ENCODE results near the gene RELN.

RELN gene

GRCh38 chr7:103893350-103893749, 96.1 kb downstream of the RELN start:
- no peak for DNase-seq (ENCODE audit: low spot score)

- DNase-seq (ENCODE audit: low spot score), result no peak
Observed at GRCh38 chr7:103889451-103889850, 100.0 kb downstream of the RELN start.

DNA sequence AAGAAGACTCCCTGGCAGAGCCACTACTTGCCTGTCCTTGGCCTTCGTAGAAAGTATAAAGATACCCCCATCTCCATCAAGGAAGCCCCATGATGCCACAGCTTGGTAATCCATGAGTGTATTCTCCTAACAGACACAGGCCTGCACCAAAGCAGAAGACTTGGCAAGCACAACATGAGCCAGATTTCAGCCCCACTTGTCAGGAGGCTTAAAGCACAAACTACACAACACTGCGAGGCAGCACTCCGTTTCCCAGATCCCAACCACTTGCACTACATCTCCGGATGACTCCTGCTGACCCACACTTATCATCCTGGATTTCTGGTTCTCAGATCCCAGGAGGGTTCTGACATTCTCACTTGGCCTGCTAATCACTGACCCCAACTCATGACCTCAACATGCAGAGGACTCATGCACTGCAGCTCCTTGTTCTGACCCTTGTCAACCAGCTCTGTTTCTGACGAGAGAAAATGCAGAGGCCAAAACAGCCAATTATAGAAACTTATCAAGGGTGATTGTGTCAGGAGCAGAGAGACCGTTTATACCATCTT, 100.8 kb downstream of the RELN start:
- DNase-seq (ENCODE audit: low spot score), result no peak

DNA sequence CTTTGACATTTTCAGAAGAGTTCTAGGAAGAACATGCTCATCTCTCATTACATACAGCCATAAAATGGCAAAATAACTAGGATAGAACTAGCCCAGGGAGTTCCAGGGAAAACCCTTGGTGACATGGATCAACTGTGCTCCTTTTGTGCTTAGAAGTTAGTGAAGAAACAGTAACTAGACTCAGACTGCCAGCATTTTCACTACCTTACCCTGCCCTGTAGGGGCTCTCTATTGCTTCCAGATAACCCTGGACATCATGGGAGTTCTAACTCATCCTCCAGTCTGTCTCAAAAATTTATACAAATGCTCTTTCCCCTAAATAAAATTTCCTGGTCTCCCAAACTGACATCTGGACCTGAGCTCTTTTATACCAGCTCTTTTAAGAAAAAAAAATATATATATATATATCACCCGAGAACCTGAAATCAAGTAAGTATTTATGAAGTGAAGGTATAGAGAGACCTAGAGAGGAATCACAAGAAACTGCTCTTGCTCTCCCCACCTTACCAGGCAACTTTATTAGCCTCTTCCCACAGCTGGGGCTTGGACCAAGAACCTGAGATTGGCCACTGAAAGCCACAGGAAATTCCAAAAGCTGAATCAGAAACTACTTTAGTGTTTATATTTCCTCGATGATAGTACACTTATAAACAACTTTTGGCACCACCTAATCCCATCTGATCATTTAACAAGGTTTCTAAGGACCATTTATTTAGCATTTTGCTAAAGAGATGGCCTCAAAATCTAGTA, 101.4 kb downstream of the RELN start:
- DNase-seq (ENCODE audit: low spot score), result no peak

DNA sequence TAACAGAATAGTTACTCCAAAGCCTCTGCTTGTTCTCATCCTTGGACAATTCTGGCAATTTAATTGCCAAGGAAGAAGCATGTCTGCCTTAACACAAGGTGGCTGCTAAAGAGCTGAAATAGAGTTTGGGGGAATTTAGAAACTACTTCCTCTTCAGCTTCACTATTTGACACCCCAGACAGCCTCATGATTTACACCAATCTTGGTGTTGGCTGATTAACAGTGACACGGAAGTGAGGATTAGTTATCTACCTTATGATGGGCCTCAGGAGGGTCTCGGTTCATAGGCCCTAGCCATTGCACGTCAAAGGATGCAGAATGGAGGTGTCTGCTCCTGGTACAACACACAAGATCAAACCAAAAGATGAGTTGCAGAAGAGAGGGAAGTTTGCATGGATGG, 102.4 kb downstream of the RELN start:
- no peak for DNase-seq (ENCODE audit: low spot score)

- DNase-seq (ENCODE audit: low spot score), result no peak
Observed at GRCh38 chr7:103879928-103880600, 109.4 kb downstream of the RELN start.

DNA sequence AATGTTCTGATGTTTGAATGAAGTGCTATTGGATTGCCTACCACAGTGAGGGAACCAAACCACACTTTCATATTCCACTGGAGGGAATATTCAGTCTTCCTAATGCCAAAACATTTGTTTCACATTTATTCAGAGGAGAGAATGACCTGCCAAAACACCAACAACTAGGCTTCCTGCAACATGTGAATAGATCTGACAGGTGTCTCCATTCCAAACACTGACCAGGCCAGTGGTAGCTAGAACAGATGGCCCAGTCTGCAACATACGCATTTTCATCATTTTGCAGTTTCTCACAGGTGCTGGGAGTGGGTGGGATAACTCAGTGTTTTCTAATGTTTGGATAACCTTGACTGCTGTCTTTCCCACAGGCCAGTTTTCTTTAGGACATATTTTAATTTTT, 110.0 kb downstream of the RELN start:
- DNase-seq (ENCODE audit: low spot score), result no peak

GRCh38 chr7:103877565-103877964, 111.9 kb downstream of the RELN start:
- DNase-seq (ENCODE audit: low spot score), result no peak

- DNase-seq (ENCODE audit: low spot score), result no peak
Observed at GRCh38 chr7:103875718-103876117, 113.7 kb downstream of the RELN start.

GRCh38 chr7:103871473-103871872, 118.0 kb downstream of the RELN start:
- DNase-seq (ENCODE audit: low spot score), result no peak

DNA sequence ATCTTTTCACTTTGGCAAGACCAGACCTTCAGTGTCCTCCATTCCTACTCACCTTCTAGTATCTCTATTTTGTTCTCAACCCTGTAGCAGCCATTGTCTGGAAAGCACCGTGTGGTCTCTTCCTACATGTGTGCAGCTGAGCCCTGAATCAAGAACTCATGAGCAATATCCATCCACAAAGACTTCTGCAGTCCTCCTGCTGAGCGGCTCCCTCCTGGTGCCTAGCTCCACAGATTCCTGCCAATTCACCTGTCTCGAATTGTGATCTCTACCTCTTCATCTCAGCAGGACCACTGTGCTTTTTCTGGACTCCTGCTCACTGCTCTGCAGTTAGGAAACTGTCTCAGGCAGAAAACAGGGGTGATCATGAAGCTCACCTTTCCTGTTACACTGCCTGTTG, 118.8 kb downstream of the RELN start:
- no peak for DNase-seq (ENCODE audit: low spot score)

DNA sequence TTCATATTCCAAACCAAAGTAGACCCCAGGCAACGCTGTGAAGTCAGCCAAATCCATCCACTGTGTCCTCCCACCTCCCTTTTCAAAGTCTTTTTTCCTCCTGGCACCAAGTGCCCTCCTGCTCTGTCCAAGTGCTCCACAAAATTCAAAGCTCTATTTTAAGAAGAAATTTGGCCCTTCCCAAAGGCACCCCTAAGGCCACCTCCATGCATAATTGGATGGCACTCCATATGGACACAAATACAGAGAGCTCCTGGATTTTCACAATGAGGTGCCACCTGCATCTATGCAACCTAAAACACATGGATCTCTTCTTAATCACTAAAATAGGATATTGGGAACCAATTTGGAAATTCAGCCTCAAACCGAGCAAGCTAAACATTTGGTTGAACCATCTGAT, 121.6 kb downstream of the RELN start:
- DNase-seq (ENCODE audit: low spot score), result peak; percentile 5

- no peak for DNase-seq (ENCODE audit: low spot score)
Observed at GRCh38 chr7:103866919-103867318, 122.5 kb downstream of the RELN start.

GRCh38 chr7:103865442-103865841, 124.0 kb downstream of the RELN start:
- DNase-seq (ENCODE audit: low spot score), result no peak

GRCh38 chr7:103862302-103863035, 127.0 kb downstream of the RELN start:
- DNase-seq (ENCODE audit: low spot score), result no peak

GRCh38 chr7:103859709-103860108, 129.7 kb downstream of the RELN start:
- no peak for DNase-seq (ENCODE audit: low spot score)

DNA sequence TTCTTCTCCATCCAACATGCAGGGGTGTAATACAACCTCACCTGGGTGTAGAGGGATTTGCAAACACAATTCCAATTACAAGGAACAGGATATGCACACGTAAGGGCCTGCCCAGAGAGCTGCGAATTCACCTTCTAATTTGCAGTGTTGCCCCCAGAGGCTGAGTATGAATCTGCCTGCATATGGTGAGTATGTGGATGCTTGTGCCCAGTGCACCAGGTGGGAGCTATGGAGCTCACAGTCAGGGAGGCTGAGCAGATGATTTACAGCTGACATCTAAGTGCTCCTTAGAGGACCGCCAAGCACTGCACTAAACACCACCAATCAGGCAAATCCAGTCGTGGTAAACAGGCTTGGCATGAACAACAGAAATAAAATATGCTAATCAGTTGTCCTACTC, 132.0 kb downstream of the RELN start:
- no peak for DNase-seq (ENCODE audit: low spot score)

GRCh38 chr7:103856929-103857328, 132.5 kb downstream of the RELN start:
- DNase-seq (ENCODE audit: low spot score), result no peak

GRCh38 chr7:103855671-103856070, 133.8 kb downstream of the RELN start:
- DNase-seq (ENCODE audit: low spot score), result no peak

- no peak for DNase-seq (ENCODE audit: low spot score)
Observed at GRCh38 chr7:103854611-103855010, 134.8 kb downstream of the RELN start.

- DNase-seq (ENCODE audit: low spot score), result no peak
Observed at GRCh38 chr7:103851357-103851756, 138.1 kb downstream of the RELN start.

- DNase-seq (ENCODE audit: low spot score), result no peak
Observed at GRCh38 chr7:103843689-103844480, 145.6 kb downstream of the RELN start.
